Cardiac fibroblast (primary cell): Measurements from ENCODE around the gene SLAMF7.
"Not testable (repeated sequence)": the region's sequence is repeated elsewhere in the genome, so short reads cannot be mapped to it uniquely, and the experiment has no call there.

Source experiments
- DNase-seq, 2 donors: peaks; one replicate each; pipeline versions ENCODE4 v3.0.0 to v3.0.0-alpha.2; 2010; ENCODE audit warnings: low read depth in 2 of 2
- H3K4me3 ChIP-seq, 2 donors: replicated peaks in 1 of 2; 1 replicate in 1 of 2; 2 replicates in 1 of 2; pipeline ENCODE4 v1.5.1; 2011; ENCODE audit warnings: low read depth in 2 of 2, low read length in 2 of 2, mild to moderate bottlenecking in 2 of 2, moderate library complexity in 1 of 2
- TF ChIP-seq, protein P1 (sequence below): IDR thresholded peaks from one replicate; pipeline ENCODE4 v1.5.1; 2011; ENCODE audit warnings: low read depth, mild to moderate bottlenecking, low read length, inconsistent platforms

SLAMF7 gene

DNA sequence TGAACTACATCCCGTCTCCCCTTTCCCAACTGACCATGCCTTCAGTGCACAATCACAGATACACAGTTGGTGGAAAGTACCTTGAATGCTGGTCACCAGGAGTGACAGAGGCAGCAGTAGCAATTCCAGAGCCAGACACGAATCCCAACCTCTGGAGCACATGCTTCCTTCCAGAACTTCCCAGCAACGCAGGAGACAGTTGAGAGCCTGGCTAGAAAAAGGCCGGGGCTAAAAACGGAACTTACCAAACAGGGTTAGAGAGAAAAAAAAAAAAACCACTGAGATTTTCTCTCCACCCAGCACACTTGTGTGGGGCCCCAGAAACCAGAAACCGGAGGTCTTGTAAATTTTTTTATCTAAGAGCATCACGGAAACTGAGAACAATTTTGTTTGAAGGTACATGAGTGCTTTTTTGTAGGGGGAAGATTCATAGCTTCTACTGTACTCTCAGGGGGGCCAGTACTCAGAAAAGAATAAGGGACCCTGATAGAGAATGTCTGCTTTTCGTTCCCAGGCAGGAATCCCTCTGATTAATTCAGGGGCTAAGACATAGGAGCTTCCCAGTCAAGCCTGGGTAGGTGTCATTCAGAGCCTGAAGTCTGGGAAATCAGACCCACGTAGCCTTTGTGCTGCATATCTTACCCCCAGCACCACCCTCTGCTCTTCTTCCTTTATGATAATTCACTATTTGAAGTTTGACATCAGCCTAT is 27.3 kb upstream of the SLAMF7 start, which contains the start of gene CD48:
TSS of gene CD48 (minus strand) at position 221 of the 710 bp plus-strand sequence. CDS start at position 162, 59 bp downstream.
- no peak within 1 kb of the TSS for H3K4me3 ChIP-seq
- no peak for DNase-seq
- TF ChIP-seq, protein P1, sequence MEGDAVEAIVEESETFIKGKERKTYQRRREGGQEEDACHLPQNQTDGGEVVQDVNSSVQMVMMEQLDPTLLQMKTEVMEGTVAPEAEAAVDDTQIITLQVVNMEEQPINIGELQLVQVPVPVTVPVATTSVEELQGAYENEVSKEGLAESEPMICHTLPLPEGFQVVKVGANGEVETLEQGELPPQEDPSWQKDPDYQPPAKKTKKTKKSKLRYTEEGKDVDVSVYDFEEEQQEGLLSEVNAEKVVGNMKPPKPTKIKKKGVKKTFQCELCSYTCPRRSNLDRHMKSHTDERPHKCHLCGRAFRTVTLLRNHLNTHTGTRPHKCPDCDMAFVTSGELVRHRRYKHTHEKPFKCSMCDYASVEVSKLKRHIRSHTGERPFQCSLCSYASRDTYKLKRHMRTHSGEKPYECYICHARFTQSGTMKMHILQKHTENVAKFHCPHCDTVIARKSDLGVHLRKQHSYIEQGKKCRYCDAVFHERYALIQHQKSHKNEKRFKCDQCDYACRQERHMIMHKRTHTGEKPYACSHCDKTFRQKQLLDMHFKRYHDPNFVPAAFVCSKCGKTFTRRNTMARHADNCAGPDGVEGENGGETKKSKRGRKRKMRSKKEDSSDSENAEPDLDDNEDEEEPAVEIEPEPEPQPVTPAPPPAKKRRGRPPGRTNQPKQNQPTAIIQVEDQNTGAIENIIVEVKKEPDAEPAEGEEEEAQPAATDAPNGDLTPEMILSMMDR = no peak

DNA sequence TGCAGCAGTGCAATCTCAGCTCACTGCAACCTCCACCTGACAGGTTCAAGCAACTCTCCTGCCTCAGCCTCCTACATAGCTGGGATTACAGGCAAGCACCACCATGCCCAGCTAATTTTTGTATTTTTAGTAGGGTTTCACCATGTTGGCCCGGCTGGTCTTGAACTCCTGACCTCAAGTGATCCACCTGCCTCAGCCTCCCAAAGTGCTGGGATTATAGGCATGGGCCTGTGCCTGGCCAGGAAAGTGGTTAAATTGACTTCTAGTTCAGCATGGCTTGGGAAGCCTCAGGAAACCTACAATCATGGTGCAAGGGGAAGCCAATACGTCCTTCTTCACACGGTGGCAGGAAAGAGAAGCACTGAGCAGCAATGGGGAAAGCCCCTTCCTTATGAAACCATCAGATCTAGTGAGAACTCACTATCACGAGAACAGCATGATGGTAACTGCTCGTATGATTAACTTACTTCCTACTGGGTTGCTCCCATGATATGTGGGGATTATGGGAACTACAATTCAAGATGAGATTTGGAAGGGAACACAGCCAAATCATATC is 26.4 kb upstream of the SLAMF7 start:
- DNase-seq, H3K4me3 ChIP-seq: not testable (repeated sequence)

DNA sequence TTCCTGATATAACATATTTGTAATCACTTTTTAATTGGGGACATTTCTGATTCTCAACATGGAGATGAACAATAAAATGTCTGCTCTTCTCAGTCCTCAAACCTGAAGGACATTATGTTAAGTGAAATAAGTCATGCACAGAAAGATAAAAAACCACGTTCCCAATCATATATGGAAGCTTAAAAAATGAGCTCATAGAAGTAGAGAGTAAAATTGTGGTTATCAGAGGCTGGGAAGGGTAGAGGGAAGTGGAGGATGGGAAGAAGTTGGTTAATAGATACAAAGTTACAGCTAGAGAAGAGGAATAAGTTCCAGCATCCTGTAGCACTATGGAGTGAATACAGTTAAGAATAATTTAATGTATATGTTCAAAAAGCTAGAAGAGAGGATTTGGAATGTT is 25.9 kb upstream of the SLAMF7 start:
- H3K4me3 ChIP-seq = no peak overlapping the region
- no peak for DNase-seq
- TF ChIP-seq, protein P1 = no peak

DNA sequence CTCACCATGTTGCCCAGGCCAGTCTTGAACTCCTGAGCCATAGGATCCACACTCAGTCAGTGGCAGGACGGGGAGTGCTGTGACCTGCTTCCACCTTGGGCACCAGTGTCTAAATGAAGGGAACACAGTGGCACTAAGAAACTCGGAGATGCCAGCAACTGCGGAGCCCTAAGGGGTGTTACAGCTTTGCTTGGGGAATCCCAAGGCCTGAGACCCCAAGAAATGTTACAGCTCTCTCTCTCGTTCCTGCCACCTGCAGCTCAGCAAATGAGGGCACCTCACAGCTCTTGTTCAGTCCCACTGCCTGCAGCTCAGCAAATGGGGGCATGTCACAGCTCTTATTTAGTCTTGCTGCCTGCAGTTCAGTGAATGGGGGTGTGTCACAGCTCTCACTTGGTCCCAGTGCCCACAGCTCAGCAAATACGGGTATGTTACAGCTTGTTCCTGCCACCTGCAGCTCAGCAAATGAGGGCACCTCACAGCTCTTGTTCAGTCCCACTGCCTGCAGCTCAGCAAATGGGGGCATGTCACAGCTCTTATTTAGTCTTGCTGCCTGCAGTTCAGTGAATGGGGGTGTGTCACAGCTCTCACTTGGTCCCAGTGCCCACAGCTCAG is 24.9 kb upstream of the SLAMF7 start:
- not testable (repeated sequence) for DNase-seq

DNA sequence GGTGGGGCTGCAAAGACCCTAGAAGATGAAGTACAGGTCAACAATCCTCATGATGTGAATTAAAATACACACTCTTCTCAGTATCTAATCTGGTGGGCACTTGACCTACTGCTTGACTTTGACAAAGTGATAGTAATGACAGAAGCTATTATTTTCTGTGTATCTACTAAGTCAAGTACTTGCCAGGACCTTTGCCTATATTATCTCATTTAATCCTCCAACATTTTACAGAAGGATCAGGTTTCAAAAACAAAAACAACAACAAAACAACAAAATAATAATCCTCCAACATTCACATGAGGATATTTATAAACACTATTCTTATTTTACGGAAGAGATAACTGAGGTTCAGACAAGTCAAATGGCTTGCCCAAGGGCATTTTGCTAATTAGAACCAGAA is 23.0 kb upstream of the SLAMF7 start:
- TF ChIP-seq, protein P1 = no peak
- H3K4me3 ChIP-seq = no peak overlapping the region
- DNase-seq = no peak

More for the DNA sequence above, 24.9 kb upstream of the SLAMF7 start:
- not testable (repeated sequence) for H3K4me3 ChIP-seq

DNA sequence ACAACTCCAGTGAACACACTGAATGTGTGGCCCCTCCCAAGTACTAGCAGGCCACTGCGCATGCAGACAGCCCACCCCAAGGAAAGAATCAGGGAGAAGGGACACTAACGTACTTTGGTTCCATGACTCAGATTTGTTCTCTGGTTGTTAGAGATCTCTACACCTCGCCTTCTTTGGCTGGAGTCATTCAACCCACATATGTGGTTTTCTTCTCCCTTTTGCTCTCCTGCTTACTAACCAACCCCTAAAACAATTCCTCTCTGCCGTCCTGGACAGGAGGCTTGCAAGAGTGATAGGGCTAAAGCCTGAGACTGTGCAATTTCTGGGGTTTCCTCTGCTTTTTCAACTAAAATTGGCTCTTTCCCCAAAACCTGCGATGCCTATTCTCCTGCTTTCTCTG is 21.7 kb upstream of the SLAMF7 start:
- TF ChIP-seq, protein P1 = no peak
- no peak for DNase-seq
- no peak overlapping the region for H3K4me3 ChIP-seq

DNA sequence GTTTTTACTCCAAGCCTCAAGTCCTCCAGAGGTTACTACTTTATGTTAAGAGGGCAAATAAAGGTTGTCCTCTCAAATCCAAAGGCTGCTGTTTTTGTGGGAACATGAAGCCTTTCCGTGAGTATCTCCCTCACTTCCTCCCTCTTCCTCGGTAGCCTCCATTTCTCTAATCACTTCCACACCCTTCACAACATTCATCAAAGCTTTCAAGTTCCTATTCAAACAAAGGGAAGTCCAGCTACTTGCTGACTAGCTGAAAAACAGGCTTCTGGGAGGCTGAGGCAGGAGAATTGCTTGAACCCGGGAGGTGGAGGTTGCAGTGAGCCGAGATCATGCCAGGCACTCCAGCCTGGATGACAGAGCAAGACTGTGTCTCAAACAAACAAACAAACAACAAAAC is 20.8 kb upstream of the SLAMF7 start:
- DNase-seq = no peak
- no peak overlapping the region for H3K4me3 ChIP-seq
- TF ChIP-seq, protein P1 = no peak
